HG03378 (cell line): Measurements from ENCODE around the gene CD177.
"Not testable (repeated sequence)": the region's sequence is repeated elsewhere in the genome, so short reads cannot be mapped to it uniquely, and the experiment has no call there.

Source experiments
- ATAC-seq: cut with Tn5 transposase; IDR thresholded peaks from one replicate; pipeline ENCODE4 v1.9.1; 2021; ENCODE audit warnings: mild to moderate bottlenecking, moderate library complexity; ENCODE audit not compliant: unreplicated experiment

Gene CD177

DNA sequence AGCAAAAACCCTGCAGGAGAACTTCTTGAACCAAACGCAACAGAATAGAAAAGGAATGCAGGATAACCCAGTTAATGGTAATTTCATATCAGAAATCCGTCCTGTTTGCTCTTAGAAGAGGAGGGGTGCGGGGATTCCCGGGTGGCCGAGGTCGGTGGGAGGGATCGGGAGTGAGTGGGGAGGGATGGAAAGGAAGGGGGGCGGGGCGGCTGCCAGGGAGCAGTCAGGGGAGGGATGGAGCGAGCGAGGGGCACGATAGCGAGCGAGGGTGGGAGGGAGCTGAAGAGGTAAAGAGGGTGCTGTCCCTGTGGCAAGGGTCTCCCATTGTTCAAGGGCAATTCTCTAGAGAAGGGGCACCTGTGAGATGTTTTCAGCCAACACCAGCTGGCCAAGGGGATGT, 26.5 kb downstream of the CD177 start:
- ATAC-seq: no peak

DNA sequence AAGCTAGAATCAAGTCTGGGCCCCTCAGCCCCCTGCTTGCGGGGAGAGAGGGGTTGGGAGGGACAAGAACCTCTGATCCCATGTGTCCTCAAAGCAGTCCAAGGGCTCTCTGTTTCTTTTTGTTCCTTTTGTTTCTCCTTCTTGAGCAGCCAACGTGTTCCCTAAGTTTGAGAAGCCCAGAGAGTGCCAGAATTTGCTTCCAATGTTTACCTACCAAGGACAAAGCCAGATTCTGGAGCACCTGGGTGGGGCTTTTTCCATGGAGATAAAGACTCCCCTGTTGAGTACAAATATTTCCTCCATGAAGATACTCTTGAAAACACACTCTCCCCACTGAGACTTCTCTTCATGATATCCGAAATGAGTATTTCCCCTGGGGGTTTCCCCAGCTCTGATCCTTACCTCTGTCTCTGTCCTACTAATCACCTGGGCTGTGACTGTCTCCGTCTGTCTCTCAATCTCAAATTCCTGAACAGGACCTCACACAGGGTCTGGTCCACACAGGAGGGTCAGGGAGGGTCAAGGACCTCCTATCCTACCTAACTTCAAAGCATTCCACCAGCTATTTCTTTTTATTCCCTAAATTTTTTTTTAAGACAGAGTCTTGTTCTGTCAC, 27.4 kb downstream of the CD177 start:
- no peak for ATAC-seq

DNA sequence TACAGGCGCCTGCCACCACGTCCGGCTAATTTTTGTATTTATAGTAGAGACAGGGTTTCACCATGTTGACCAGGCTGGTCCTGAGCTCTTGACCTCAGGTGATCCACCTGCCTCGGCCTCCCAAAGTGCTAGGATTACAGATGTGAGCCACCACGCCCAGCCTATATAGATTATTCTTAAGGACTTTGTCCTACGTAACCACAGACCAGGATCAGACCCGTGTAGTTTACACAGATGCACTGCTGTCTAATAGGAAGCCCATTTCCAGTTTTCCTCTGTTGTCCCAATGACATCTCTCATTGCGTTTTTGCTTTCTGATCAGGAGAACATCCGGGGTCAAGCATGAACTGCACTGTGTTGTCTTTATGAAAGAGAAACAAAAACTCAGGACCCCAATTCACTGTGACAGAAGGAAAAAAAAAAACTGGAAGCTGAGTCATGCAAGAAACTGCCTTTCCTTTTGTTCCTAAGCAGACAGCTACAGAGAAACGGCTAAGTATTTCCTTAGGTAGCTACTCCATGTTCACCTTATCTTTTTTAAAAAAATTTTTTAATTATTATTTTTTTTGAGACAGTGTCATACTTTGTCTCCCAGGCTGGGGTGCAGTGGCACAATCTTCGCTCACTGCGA, 29.2 kb downstream of the CD177 start:
- not testable (repeated sequence) for ATAC-seq

DNA sequence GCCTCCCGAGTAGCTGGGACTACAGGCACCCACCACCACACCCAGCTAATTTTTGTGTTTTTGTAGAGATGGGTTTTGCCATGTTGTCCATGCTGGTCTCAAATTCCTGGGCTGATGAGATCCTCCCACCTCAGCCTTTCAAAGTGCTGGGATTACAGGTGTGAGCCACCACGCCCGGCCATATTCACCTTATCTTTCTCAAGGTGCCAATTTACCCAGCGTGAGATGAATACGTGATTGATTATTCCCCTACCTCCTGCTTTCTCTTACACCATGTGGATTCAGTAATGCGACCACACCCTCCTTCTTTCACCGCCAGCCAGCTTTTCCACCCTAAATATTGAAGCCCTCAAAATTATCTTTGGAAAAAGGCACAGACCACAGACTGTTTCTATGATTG, 29.8 kb downstream of the CD177 start:
- not testable (repeated sequence) for ATAC-seq

DNA sequence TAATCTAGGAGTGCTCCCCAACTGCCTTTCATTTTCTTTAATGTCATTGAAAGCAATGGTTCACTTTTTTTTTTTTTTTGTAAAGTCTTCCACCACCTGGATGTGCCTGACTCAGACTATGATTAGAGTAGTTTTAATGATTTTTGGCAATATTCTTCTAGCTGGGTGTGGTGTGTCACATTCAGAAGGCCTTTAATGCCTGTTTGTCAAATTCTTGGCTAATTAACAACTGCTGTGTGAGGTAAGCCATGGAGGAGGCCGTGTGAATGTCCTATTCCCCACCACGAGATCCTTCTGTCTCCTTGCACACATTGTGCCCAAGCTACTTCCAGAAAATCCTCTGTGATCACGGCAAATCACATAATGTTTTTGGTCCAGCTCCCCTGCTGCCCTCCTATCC, 30.3 kb downstream of the CD177 start:
- ATAC-seq: not testable (repeated sequence)

DNA sequence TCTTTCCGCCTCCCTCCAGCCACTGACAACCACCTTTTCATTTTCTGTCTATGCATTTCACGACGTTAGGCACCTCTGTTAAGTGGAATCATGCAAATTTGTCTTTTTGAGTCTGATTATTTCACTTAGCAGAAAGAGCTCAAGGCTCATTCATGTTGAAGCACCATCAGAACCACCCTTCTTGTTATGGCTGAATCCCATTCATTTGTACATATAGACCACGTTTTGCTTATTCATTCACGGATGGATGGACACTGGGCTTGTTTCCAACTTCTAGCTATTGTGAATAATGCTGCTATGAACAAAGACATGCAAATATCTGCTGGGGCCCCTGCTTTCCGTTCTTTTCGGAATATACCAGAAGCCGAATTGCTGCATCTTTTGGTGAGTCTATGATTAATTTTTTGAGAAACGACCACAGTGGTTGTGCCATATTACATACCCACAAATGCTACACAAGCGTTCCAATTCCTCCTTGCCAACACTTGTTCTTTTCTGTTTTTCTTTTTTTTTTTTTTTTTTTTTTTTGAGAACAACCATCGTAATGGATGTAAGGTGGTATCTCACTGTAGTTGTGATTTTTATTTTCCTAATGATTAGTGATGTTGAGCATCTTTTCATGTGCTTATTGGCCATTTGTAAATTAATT, 37.5 kb downstream of the CD177 start:
- not testable (repeated sequence) for ATAC-seq

DNA sequence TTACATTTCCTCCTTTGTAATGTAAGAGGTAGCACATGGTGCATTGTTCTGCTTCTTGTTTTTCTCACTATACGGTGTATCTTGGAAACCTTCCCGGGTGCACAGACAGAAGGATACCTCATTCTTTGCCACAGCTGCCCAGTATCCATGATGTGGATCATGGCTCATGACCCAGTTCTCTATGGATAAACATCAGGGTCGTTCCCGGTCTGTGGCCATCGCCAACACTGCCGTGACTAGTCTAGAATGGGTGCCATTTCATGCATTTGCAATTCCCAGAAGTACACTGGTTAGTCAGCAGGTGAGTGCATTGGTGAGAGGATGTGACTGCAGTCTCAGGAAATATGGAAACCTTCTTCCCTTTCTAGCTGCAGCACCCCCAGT, 38.1 kb downstream of the CD177 start:
- ATAC-seq: not testable (repeated sequence)

DNA sequence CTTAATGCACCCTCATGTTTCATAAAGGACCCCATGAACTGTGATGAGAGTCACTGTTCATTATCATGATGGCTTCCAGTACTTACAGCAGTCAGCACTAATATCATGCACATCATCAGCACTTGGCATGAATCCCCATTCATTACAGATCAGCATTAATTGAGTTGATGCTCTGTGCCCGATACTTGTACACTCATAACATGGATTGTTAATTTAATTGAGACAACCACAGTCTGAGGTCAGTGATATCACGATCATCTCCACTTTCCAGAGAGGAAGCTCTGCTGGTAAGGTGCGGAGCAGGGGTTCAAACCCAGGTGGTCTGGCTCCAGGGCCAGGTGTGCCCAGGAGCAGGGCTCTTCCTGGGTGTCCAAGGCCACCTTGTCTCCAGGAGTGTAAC, 40.0 kb downstream of the CD177 start:
- not testable (repeated sequence) for ATAC-seq

DNA sequence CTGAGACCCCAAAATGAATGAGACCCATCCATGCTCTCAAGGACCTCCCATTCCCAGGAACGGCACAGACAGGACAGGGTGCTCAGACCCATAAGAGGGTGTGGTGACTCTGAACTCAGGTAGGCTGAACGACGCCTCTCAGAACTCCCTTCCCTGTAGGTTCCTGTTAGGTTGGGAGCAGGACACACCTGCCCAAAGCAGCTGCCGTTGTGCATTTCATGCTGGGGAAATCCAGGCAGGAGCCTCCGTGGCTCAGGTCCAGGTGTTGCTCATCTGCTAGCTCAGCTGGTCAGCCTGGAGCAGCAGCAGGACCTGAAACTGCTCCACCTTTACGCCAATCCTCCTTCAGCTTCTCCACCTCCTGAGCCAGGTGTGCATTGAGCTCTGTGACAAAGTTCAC, 42.1 kb downstream of the CD177 start:
- ATAC-seq: no peak

DNA sequence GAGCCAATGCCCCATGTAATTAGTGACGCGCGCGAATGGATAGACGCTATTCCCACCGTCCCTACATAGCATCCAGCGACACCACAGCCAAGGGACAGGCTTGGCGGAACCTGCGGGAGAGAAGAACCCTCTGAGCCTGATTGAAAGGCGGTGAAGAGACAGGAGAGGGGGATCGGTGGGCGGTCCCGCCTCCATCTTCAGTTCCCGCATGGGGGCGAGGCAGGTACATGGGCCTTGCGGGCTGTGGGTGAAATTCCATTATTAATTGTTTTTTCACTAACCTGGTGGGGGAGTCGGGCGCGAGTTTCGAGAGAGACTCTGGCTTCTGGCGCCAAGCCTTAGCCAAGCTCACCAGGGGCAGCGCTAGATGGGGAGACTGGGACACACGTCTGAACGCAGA, 52.8 kb downstream of the CD177 start:
- no peak for ATAC-seq

DNA sequence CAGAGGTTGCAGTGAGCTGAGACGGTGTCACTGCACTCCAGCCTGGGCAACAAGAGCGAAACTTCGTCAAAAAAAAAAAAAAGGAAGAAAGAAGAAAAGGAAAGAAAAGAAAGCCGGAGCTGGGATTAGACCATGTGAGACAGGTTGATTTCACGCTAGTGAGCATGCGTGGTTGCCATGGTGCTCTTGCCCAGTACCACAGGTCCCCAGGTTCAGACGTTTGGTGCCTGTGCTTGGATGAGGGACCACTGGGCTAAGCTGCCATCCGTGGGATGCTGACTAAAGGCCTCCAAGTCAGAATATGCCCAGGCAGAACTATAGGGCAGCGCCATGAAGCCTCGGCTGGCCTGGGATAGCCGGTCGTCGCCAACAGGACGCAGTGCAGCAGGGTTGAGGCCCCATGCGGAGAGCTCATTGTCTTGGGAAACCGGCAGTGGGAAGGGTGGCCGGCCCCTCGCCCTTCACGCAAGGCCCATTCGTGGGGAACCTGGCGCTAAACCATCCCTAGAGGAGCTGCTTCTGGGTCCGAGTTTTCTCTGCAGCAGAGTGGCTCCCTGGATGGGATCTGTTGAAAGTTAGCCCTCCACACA, 54.0 kb downstream of the CD177 start:
- no peak for ATAC-seq

DNA sequence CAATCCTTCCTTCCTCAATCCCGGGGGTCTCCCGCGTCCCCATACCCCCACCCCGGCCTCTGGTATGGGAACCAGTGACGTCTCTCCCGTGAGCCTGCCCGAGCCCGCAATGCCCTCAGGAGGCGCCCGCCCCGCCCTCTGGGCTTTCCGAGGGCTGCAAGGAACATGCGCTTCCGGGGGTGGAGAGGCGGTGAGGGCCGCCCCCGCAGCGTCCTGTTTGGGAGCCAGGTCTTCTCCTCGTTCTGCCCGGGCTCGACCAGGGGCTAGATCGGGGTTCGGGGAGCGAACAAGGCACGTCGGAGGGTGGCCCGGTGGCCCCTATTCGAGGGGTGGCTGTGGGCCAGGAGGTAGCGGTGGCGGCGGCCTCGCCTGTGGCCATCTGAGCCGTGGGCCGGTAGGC, 54.6 kb downstream of the CD177 start:
- ATAC-seq: no peak

DNA sequence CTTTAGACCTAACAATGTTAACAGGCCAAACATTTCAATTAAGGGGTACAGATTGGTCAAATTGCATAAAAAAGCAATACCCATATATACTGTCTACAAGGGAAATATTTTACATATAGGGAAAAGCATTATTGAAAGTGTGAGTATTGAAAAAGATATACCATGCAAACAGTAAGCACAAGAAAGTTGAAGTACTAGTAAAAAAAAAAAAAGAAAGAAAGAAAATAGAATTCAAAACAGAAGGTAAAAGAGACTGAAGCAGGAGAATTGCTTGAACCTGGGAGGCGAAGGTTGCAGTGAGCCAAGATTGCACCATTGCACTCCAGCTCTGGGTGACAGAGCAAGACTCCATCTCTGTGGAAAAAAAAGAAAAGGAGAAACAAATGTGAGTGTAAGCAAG, 55.9 kb downstream of the CD177 start:
- no peak for ATAC-seq

DNA sequence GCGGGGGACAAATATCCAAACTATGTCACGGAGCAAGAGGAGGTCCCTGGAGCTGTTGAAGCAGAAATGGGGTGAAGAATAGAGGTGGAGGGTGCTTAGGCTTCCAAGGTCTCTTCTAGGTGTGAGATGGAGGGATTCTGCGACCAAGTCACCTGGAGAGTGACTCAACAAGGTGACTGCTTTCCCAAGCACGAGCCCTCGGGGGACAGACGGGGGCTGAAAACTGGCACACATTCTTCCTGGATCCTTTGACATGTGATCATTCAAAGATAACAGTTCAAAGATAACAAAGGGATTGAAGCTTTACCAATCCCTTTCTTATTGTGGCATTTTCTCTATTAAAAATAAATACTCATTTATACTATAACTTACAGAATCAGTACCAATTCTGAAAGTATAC, 59.0 kb downstream of the CD177 start:
- ATAC-seq: no peak
